ENCODE data around the gene FOXRED1. TPM values are rescaled to one million over a fixed set of nuclear protein-coding genes. Genes with fewer than 3 reads are reported as not detected.
"Not testable (repeated sequence)": the region's sequence is repeated elsewhere in the genome, so short reads cannot be mapped to it uniquely, and the experiment has no call there.

FOXRED1 gene
- 21.9 and 23.8 TPM in 2 replicates for total RNA-seq (2014; rRNA removed; shearing (Covaris generic))

DNA sequence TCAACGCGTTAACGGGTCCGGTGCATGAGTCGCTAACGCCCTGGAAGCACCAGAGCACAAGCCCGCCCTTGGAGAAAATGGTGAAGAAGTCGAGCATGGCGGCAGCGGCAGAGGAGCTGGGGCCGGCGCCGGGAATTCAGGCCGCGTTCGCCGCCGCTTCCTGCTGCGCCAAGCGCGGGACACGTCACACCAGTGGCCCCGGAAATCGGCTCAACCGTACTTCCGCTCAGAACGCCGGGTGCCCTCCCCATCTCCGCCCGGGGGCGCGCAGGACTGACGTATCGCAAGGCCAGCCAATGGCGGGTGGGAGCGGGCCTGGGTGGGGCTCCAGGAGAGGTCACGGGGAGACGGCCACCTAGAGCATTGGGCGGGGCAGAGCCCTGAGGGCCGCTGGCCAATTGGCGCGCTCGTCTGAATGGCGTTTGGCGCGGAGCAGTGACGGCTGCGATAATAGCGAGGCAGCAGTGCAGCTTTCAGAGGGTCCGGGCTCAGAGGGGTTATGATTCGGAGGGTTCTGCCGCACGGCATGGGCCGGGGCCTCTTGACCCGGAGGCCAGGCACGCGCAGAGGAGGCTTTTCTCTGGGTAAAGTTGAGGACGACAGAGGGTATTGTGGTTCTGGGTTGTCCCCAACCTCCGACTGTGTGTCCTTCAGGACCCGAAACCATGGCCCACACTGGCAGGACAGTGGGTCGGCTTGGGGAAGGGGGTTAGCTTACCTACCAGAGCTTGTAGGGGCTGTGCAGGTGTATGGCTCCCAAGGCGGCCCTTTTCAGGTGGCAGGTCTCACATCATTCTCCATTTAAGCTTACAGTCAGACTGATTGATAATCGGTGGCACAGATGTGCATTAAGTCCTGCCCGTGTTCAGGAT, at the start of gene FOXRED1, which contains the start of gene SRPRA:
Gene FOXRED1, plus strand, starts transcription at position 447 of the 872 bp plus-strand sequence. Its CDS starts 53 bp downstream, at position 500.
Gene SRPRA, minus strand, starts transcription at position 188 of the 872 bp plus-strand sequence. Its CDS starts 91 bp downstream, at position 97.
- peak within 1 kb of the TSS; percentile 81 for H3K27ac ChIP-seq
- no peaks in the 10 kb centered on the region for H3K27me3 ChIP-seq
- no peaks in the 10 kb centered on the region for H3K4me1 ChIP-seq
- DNase-seq = peak; percentile 97 to 99
- H3K36me3 ChIP-seq = peaks cover 35% of the 10 kb centered on the region
- peak within 1 kb of the TSS; percentile 79 for H3K4me3 ChIP-seq
- no peaks in the 10 kb centered on the region for H3K9me3 ChIP-seq (replicated peaks)

- no peak for DNase-seq
- H3K36me3 ChIP-seq = no peaks in the 10 kb centered on the region
- no peaks in the 10 kb centered on the region for H3K27me3 ChIP-seq
- no peak overlapping the region for H3K4me3 ChIP-seq
- no peaks in the 10 kb centered on the region for H3K9me3 ChIP-seq (replicated peaks)
- H3K27ac ChIP-seq = no peak overlapping the region
- no peaks in the 10 kb centered on the region for H3K4me1 ChIP-seq
These were observed 49.4 kb upstream of the FOXRED1 start for GRCh38 chr11:126219547-126219946.

DNA sequence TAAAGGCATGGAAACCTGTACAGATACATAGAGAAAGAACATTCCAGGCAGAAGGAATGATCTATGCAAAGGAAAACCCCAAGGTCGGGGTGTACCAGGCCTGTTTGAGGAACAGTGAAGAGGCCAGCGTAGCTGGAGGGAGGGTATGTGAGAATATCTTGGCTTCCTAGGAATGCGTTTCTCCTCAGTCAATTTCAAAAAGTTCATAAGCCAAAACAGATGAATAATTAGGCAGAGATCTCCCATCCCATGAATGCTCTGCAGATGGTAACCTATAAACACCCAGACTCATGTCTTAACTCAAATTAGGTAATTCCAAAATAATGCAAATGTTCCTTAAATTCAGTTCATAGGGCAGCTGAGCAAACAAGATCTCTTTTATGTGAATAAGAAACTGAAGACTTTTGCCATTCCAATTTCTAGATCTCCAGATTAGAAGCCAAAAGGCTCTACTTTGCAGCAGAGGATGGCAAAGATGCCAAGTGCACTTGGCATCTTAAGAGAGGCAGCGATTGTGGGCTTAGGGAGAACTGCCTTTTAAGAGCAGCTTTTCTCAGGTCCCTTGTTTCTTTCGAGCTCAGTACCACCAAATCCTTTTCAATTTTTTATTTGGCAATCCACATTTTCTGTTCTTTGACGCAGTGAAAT, 44.2 kb upstream of the FOXRED1 start:
- Histone ChIP-seq H3K27me3 (no peaks in the 10 kb centered on the region), H3K4me3 (no peak overlapping the region), H3K27ac (no peak overlapping the region), H3K36me3 (no peaks in the 10 kb centered on the region), H3K4me1 (no peaks in the 10 kb centered on the region), H3K9me3 (replicated peaks) (no peaks in the 10 kb centered on the region)
- DNase-seq = no peak

- no peaks in the 10 kb centered on the region for H3K36me3 ChIP-seq
- H3K27ac ChIP-seq = no peak overlapping the region
- H3K4me1 ChIP-seq = no peaks in the 10 kb centered on the region
- H3K27me3 ChIP-seq = no peaks in the 10 kb centered on the region
- no peaks in the 10 kb centered on the region for H3K9me3 ChIP-seq (replicated peaks)
- DNase-seq = no peak
- no peak overlapping the region for H3K4me3 ChIP-seq
These were observed 43.7 kb upstream of the FOXRED1 start for GRCh38 chr11:126225295-126225665.

DNA sequence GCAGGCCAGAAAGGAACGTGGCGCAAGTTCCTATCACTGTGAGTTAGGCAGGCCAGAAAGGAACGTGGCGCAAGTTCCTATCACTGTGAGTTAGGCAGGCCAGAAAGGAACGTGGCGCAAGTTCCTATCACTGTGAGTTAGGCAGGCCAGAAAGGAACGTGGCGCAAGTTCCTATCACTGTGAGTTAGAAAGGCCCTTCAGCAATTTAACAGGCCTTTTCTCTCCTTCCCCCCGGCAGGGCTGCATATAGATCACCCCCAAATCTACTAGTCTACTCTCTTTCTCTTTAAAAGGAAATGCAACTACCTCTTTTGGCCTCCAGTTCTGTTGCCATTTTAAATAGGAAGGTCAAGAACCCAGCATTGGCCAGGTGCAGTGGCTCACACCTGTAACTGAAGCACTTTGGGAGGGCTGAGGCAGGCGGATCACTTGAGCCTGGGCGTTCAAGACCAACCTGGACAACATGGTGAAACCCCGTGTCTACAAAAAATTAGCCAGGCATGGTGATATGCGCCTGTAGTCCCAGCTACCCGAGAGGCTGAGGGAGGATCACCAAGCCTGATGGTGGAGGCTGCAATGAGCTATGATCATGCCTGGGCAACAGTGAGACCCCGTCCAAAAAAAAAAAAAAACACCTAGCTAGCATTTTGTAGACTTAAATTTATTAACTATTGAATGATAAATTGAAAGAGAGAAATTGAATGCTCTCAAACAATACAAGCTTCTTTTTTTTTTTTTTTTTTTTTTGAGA, 42.4 kb upstream of the FOXRED1 start:
- Histone ChIP-seq H3K4me3 (no peak overlapping the region), H3K27ac (no peak overlapping the region), H3K27me3 (no peaks in the 10 kb centered on the region), H3K4me1 (peaks cover 3% of the 10 kb centered on the region; the same call in 1 of the 2 replicates), H3K9me3 (replicated peaks) (no peaks in the 10 kb centered on the region), H3K36me3 (no peaks in the 10 kb centered on the region)
- no peak for DNase-seq

GRCh38 chr11:126229858-126230540, 39.0 kb upstream of the FOXRED1 start:
- H3K9me3 ChIP-seq (replicated peaks) = no peaks in the 10 kb centered on the region; the same call in 1 of the 2 replicates
- no peaks in the 10 kb centered on the region for H3K27me3 ChIP-seq
- peaks cover 8% of the 10 kb centered on the region for H3K4me1 ChIP-seq
- no peak for DNase-seq
- H3K27ac ChIP-seq = no peak overlapping the region
- no peak overlapping the region for H3K4me3 ChIP-seq
- no peaks in the 10 kb centered on the region for H3K36me3 ChIP-seq

DNA sequence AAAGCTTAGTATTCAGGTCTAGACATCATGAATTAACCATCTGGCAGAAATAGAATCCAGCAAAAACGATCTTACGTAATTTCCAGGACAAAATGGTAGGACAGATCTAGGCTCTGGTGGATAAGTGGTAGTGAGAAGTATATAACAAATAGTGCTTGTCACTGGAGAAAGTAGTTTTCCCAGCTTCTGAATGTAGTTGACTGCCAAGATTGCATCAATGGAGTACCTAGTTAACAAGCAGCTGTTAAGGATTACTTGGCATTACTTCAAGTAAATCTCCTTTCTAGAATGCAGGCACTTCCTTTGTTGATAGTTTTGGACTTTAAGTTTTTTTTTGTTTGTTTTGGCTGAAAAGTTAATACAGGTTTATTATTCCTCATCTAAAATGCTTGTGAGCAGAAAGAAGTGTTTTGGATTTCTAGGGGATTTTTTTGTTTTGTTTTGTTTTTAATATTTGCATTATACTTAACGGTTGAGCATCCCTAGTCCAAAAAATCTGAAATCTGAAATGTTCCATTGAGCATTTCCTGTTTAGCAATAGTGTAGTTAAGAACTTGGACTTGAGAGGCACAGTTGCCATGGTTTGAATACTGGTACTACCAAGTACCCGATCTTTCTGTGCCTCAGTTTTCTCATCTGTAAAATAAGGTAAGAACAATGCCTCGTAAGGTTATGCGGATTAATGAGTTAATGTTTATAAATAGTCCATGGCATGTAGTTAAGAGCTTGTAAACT, 37.1 kb upstream of the FOXRED1 start:
- Histone ChIP-seq H3K36me3 (peaks cover 3% of the 10 kb centered on the region; the same call in 1 of the 2 replicates), H3K9me3 (replicated peaks) (no peaks in the 10 kb centered on the region; the same call in 1 of the 2 replicates), H3K4me1 (peaks cover 8% of the 10 kb centered on the region), H3K27me3 (no peaks in the 10 kb centered on the region), H3K27ac (no peak overlapping the region), H3K4me3 (no peak overlapping the region)
- DNase-seq = peak in 1 of 2 experiments; percentile 46

DNA sequence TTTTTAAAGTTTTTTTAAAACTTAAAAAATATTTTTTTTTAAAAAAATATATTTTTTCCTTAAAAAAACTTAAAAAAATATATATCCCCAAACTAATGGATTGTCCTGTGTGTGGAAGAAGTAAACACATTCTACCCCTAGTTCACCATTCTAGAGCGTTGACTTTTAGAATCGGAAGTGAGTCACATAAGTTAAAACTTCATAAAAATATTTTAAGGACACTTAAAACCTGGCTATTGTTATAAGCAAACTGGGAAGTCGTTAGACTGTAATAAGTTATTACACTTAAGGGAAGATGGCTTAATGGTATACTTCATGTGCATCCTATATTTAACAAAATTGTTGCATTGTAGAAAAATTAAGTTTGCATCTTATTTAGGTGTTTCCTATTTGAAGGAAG, 36.3 kb upstream of the FOXRED1 start:
- DNase-seq = no peak
- Histone ChIP-seq H3K4me3 (no peak overlapping the region), H3K27ac (no peak overlapping the region), H3K4me1 (peaks cover 8% of the 10 kb centered on the region), H3K36me3 (peaks cover 3% of the 10 kb centered on the region; the same call in 1 of the 2 replicates), H3K27me3 (no peaks in the 10 kb centered on the region), H3K9me3 (replicated peaks) (no peaks in the 10 kb centered on the region; the same call in 1 of the 2 replicates)

GRCh38 chr11:126233391-126233790, 35.6 kb upstream of the FOXRED1 start:
- H3K36me3 ChIP-seq = peaks cover 3% of the 10 kb centered on the region; the same call in 1 of the 2 replicates
- peaks cover 8% of the 10 kb centered on the region for H3K4me1 ChIP-seq
- H3K4me3 ChIP-seq = no peak overlapping the region
- no peaks in the 10 kb centered on the region for H3K27me3 ChIP-seq
- H3K9me3 ChIP-seq (replicated peaks) = no peaks in the 10 kb centered on the region; the same call in 1 of the 2 replicates
- no peak overlapping the region for H3K27ac ChIP-seq
- no peak for DNase-seq

DNA sequence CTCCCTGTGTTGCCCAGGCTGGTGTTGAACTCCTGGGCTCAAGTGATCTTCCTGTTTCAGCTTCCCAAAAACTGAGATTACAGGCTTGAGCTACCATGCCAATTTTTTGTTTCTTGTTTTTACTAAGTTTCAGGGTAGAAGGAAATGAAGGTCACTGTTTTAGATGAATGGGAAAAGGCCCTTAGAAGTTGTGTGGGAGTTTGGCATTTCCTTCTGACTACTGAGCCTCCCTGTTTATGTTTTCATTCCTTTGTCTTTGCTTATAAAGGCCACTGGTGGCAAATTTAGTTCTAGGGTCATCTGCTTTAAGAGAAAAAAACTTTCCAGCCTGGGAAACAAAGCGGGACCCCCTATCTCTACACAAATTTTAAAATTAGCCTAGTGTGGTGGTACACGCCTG, 22.3 kb upstream of the FOXRED1 start:
- DNase-seq = no peak
- H3K27ac ChIP-seq = no peak overlapping the region

GRCh38 chr11:126253265-126253664, 15.7 kb upstream of the FOXRED1 start:
- 0 out of 2 replicates have a peak, but pooled peaks cover 2% of the 10 kb centered on the region for H3K36me3 ChIP-seq
- H3K4me1 ChIP-seq = no peaks in the 10 kb centered on the region
- H3K9me3 ChIP-seq (replicated peaks) = no peaks in the 10 kb centered on the region
- H3K27me3 ChIP-seq = no peaks in the 10 kb centered on the region
- H3K4me3 ChIP-seq = no peak overlapping the region
- no peak overlapping the region for H3K27ac ChIP-seq
- DNase-seq = no peak

More for the DNA sequence above, 22.3 kb upstream of the FOXRED1 start:
- H3K36me3 ChIP-seq = no peaks in the 10 kb centered on the region
- no peaks in the 10 kb centered on the region for H3K4me1 ChIP-seq
- H3K27me3 ChIP-seq = no peaks in the 10 kb centered on the region
- no peak overlapping the region for H3K4me3 ChIP-seq
- H3K9me3 ChIP-seq (replicated peaks) = no peaks in the 10 kb centered on the region

- DNase-seq = no peak
- Histone ChIP-seq H3K27me3 (no peaks in the 10 kb centered on the region), H3K36me3 (0 out of 2 replicates have a peak, but pooled peaks cover 2% of the 10 kb centered on the region), H3K4me1 (no peaks in the 10 kb centered on the region), H3K27ac (no peak overlapping the region), H3K9me3 (replicated peaks) (no peaks in the 10 kb centered on the region), H3K4me3 (no peak overlapping the region)
These were observed 14.1 kb upstream of the FOXRED1 start for GRCh38 chr11:126254819-126255218.

DNA sequence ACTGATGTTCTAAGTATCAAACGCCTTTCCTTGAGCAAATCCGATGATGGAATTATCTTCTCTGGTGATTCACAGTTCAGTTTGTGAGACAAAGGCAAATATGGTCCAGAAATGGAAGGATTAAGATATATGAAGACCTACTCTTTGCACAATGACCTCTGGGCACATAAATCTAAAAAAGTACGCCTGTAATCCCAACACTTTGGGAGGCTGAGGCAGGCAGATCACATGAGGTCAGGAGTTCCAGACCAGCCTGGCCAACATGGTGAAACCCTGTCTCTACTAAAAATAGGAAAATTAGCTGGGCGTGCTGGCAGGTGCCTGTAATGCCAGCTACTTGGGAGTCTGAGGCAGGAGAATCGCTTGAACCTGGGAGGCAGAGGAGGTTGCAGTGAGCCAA, 13.4 kb upstream of the FOXRED1 start:
- DNase-seq; H3K4me1 ChIP-seq; H3K27ac ChIP-seq; H3K4me3 ChIP-seq; H3K9me3 ChIP-seq (replicated peaks); H3K36me3 ChIP-seq; H3K27me3 ChIP-seq: not testable (repeated sequence)

All from SJCRH30 (cell line).